Duodenal mucosa (tissue), 2 donors: ENCODE data around the gene TSC22D2.
"Not testable (repeated sequence)": the region's sequence is repeated elsewhere in the genome, so short reads cannot be mapped to it uniquely, and the experiment has no call there.

Experiments used
- H3K27ac ChIP-seq: one replicate; pipeline ENCODE4 v1.7.0; 2013; ENCODE audit warnings: low read depth, low read length
- H3K27me3 ChIP-seq, 2 donors: one replicate each; pipeline ENCODE4 v1.7.0; 2013; ENCODE audit warnings: low read length in 2 of 2, control low read depth in 1 of 2; ENCODE audit not compliant: insufficient read depth in 2 of 2, control insufficient read depth in 1 of 2
- H3K36me3 ChIP-seq, 2 donors: one replicate each; pipeline ENCODE4 v1.7.0; 2013; ENCODE audit warnings: low read length in 2 of 2, control low read depth in 1 of 2; ENCODE audit not compliant: insufficient read depth in 2 of 2, control insufficient read depth in 1 of 2
- H3K4me1 ChIP-seq, 2 donors: one replicate each; pipeline ENCODE4 v1.7.0; 2013; ENCODE audit warnings: low read length in 2 of 2, control low read depth in 1 of 2; ENCODE audit not compliant: insufficient read depth in 2 of 2, control insufficient read depth in 1 of 2
- H3K4me3 ChIP-seq, 2 donors: one replicate each; pipeline ENCODE4 v1.7.0; 2013; ENCODE audit warnings: low read length in 2 of 2, low read depth in 1 of 2
- H3K9ac ChIP-seq, 2 donors: one replicate each; pipeline ENCODE4 v1.7.0; 2013; ENCODE audit warnings: low read length in 2 of 2, low read depth in 1 of 2
- H3K9me3 ChIP-seq, 2 donors: one replicate each; pipeline ENCODE4 v1.7.0; 2013; ENCODE audit warnings: low read length in 2 of 2, control low read depth in 1 of 2; ENCODE audit not compliant: control insufficient read depth in 1 of 2

TSC22D2 gene

DNA sequence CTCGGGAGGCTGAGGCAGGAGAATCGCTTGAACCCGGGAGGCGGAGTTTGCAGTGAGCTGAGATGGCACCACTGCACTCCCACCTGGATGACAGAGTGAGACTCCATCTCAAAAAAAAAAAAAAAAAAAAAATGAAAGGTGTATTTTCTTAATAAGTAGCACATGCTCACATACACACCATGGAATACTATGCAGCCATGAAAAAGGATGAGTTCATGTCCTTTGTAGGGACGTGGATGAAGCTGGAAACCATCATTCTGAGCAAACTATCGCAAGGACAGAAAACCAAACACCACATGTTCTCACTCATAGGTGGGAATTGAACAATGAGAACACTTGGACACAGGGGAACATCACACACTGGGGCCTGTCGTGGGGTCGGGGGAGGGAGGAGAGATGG, 65.1 kb downstream of the TSC22D2 start:
- H3K27ac ChIP-seq, H3K27me3 ChIP-seq, H3K9ac ChIP-seq, H3K4me3 ChIP-seq, H3K9me3 ChIP-seq, H3K4me1 ChIP-seq, H3K36me3 ChIP-seq: not testable (repeated sequence)

GRCh38 chr3:150479370-150479769, 71.3 kb downstream of the TSC22D2 start:
- Histone ChIP-seq H3K4me3 (no peak overlapping the region), H3K9ac (no peak overlapping the region), H3K36me3 (no peaks in the 10 kb centered on the region), H3K27me3 (no peaks in the 10 kb centered on the region), H3K4me1 (no peaks in the 10 kb centered on the region), H3K27ac (no peak overlapping the region), H3K9me3 (peaks cover 0 to 3% of the 10 kb centered on the region in 2 donors)

DNA sequence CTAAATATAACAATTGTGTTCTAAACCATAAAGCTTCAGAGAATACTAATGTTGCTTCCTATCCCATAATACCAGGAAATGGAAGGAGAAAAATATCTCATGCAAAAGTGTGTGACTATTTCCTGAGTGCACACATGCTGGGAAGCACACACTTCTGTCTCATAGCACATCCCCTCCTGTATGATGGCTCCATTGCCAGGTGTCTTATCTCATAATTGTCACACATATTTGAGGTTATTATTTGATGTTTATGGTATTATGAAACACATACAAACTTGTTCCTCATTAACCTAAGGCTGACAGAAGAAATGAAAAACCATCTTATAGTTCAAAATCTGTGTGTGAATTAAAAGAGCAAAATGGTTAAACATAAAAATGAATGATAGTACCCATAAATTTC, 72.8 kb downstream of the TSC22D2 start:
- no peak overlapping the region for H3K9ac ChIP-seq
- peaks cover 0 to 3% of the 10 kb centered on the region in 2 donors for H3K9me3 ChIP-seq
- H3K4me1 ChIP-seq: no peaks in the 10 kb centered on the region
- H3K4me3 ChIP-seq: no peak overlapping the region
- no peaks in the 10 kb centered on the region for H3K36me3 ChIP-seq
- H3K27ac ChIP-seq: no peak overlapping the region
- H3K27me3 ChIP-seq: no peaks in the 10 kb centered on the region

GRCh38 chr3:150483226-150483625, 75.1 kb downstream of the TSC22D2 start:
- no peak overlapping the region for H3K27ac ChIP-seq
- H3K9me3 ChIP-seq: peaks cover 0 to 10% of the 10 kb centered on the region in 2 donors
- no peaks in the 10 kb centered on the region for H3K27me3 ChIP-seq
- no peaks in the 10 kb centered on the region for H3K4me1 ChIP-seq
- no peaks in the 10 kb centered on the region for H3K36me3 ChIP-seq
- H3K9ac ChIP-seq: no peak overlapping the region
- no peak overlapping the region for H3K4me3 ChIP-seq

GRCh38 chr3:150484410-150484809, 76.3 kb downstream of the TSC22D2 start:
- Histone ChIP-seq H3K4me3 (no peak overlapping the region), H3K27ac (no peak overlapping the region), H3K4me1 (no peaks in the 10 kb centered on the region), H3K36me3 (no peaks in the 10 kb centered on the region), H3K9ac (no peak overlapping the region), H3K27me3 (no peaks in the 10 kb centered on the region), H3K9me3 (peaks cover 0 to 10% of the 10 kb centered on the region in 2 donors)

DNA sequence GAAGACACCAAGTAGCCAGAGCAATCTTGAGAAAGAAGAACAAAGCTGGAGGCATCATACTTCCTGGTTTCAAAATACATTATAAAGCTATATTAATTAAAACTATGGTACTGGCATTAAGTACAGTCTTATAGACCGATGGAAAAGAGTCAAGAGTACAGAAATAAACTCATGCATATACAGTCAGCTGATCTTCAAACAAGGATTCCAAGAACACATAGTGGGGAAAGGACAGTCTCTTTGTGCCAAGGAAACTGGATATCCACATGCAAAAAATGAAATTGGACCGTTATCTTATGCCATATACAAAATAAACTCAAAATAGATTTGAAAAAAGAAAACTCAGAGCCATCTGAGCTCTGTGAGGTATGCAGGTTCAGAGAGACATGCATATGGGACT, 80.8 kb downstream of the TSC22D2 start:
- no peaks in the 10 kb centered on the region for H3K27me3 ChIP-seq
- no peak overlapping the region for H3K27ac ChIP-seq
- H3K4me1 ChIP-seq: no peaks in the 10 kb centered on the region

GRCh38 chr3:150490277-150490986, 82.3 kb downstream of the TSC22D2 start:
- no peak overlapping the region for H3K9ac ChIP-seq
- peaks cover 0 to 7% of the 10 kb centered on the region in 2 donors for H3K9me3 ChIP-seq
- H3K4me1 ChIP-seq: no peaks in the 10 kb centered on the region

More for the DNA sequence above, 80.8 kb downstream of the TSC22D2 start:
- Histone ChIP-seq H3K9me3 (peaks cover 0 to 10% of the 10 kb centered on the region in 2 donors), H3K9ac (no peak overlapping the region), H3K36me3 (no peaks in the 10 kb centered on the region), H3K4me3 (no peak overlapping the region)

DNA sequence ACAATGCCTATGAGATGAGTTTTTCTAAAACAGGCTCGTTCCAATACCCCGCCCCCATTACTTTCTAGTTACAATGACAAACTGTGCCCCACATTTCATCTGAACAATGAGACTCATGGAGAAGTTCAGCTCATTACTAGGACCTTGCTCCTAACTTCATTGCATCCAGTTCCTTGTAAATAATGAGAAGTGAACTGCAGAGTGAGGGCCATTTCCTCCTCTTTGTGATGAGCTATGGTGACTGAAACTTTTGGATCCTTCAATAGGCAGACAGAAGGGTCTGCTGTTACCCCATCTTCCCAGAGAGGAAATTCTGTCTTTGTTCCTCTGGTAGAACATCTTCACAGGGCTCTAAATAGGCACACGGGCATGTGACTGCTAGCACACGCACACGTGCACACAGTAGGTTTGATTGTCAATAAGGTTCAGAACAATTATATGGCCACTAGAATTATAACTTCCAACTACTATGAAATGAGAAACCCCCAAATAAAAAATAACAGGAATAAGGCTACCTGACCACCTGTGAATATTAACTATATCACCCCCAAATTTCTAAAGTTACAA, 86.4 kb downstream of the TSC22D2 start:
- Histone ChIP-seq H3K36me3 (no peaks in the 10 kb centered on the region), H3K27me3 (no peaks in the 10 kb centered on the region), H3K27ac (no peak overlapping the region), H3K9me3 (no peaks in the 10 kb centered on the region), H3K4me3 (no peak overlapping the region), H3K4me1 (no peaks in the 10 kb centered on the region), H3K9ac (no peak overlapping the region)

More at GRCh38 chr3:150490277-150490986, 82.3 kb downstream of the TSC22D2 start:
- Histone ChIP-seq H3K4me3 (no peak overlapping the region), H3K36me3 (no peaks in the 10 kb centered on the region), H3K27ac (no peak overlapping the region), H3K27me3 (no peaks in the 10 kb centered on the region)

GRCh38 chr3:150495149-150495548, 87.1 kb downstream of the TSC22D2 start:
- Histone ChIP-seq H3K36me3 (no peaks in the 10 kb centered on the region), H3K9me3 (no peaks in the 10 kb centered on the region), H3K27me3 (no peaks in the 10 kb centered on the region), H3K4me3 (no peak overlapping the region), H3K27ac (no peak overlapping the region), H3K9ac (no peak overlapping the region), H3K4me1 (no peaks in the 10 kb centered on the region)

GRCh38 chr3:150495563-150496168, 87.6 kb downstream of the TSC22D2 start:
- H3K27ac ChIP-seq: no peak overlapping the region
- H3K36me3 ChIP-seq: no peaks in the 10 kb centered on the region
- no peaks in the 10 kb centered on the region for H3K27me3 ChIP-seq
- no peaks in the 10 kb centered on the region for H3K4me1 ChIP-seq
- no peak overlapping the region for H3K4me3 ChIP-seq
- no peak overlapping the region for H3K9ac ChIP-seq
- H3K9me3 ChIP-seq: peaks cover 0 to under 1% of the 10 kb centered on the region in 2 donors
